Hepatocyte (in vitro differentiated cells): ENCODE results near the gene PI4K2A.

Source experiments
- CTCF ChIP-seq: fragments of 200-600 bp; sonication (generic); IDR thresholded peaks from 2 replicates; pipeline ENCODE4 v1.5.1; 2016; ENCODE audit warnings: antibody characterized with exemption, mild to moderate bottlenecking; ENCODE audit not compliant: poor library complexity
- EZH2 ChIP-seq: fragments of 200-600 bp; sonication (generic); IDR thresholded peaks from 2 replicates; pipeline ENCODE4 v1.6.1; 2016; ENCODE audit warnings: antibody characterized with exemption, mild to moderate bottlenecking, borderline replicate concordance
- EZH2phosphoT487 ChIP-seq: fragments of 200-600 bp; sonication (generic); IDR thresholded peaks from one replicate; pipeline ENCODE4 v1.6.1; 2018; ENCODE audit warnings: antibody characterized with exemption, mild to moderate bottlenecking, low read depth, moderate library complexity; ENCODE audit not compliant: unreplicated experiment, severe bottlenecking

- no peak for TF ChIP-seq CTCF
- no peak for TF ChIP-seq EZH2
- no peak for TF ChIP-seq EZH2phosphoT487
Observed at GRCh38 chr10:97618733-97619132, 21.7 kb upstream of the PI4K2A start.
